Hippocampal formation (tissue), 2 donors: ENCODE results near the gene TMEM79.

ENCODE experiments used
- DNase-seq, 2 donors: peaks; one replicate each; lab custom pipeline; 2025; lab: John Stamatoyannopoulos, UW

Gene TMEM79

GRCh38 chr1:156284112-156284511 lies at the start of gene TMEM79:
Gene TMEM79 (plus strand): TSS chr1:156284325. CDS start chr1:156285227, 902 bp downstream.
- DNase-seq, result no peak

DNA sequence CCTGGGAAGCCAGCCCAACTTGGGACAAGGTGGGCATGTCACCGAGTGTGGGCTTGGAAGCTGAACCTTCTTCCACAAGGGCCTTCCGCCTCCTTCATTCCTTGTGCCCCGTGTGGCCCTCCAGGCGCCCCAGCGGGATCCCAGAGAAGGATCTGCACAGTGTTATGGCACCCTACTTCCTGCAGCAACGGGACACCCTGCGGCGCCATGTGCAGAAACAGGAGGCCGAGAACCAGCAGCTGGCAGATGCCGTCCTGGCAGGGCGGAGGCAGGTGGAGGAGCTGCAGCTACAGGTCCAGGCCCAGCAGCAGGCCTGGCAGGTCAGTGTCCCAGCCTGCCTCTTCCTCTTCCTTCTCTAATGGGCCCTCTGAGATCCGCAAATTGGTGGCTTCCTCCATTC lies 48.0 kb upstream of the TMEM79 start:
- no peak for DNase-seq

- no peak for DNase-seq
Observed at GRCh38 chr1:156238248-156238647, 45.9 kb upstream of the TMEM79 start.

DNA sequence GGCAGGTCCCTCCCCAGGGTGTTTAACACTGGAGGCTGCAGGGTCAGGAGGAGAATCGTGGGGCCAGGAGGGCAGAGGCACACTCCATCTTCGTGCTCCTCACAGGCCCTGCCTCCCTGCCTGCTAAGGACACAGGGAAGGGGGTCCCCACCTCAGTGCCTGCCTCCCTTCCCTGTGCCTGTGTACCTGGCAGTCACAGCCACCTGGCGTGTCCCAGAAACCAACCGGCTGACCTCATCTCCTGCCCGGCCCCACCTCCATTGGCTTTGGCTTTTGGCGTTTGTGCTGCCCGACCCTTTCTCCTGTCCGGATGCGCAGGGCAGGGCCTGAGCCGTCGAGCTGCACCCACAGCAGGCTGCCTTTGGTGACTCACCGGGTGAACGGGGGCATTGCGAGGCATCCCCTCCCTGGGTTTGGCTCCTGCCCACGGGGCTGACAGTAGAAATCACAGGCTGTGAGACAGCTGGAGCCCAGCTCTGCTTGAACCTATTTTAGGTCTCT lies 42.8 kb upstream of the TMEM79 start:
- DNase-seq, result no peak

- DNase-seq, result no peak
Observed at GRCh38 chr1:156241926-156242325, 42.2 kb upstream of the TMEM79 start, which contains the start of gene BGLAP. Gene BGLAP (plus strand): TSS chr1:156242184. CDS start chr1:156242232, 48 bp downstream.

DNA sequence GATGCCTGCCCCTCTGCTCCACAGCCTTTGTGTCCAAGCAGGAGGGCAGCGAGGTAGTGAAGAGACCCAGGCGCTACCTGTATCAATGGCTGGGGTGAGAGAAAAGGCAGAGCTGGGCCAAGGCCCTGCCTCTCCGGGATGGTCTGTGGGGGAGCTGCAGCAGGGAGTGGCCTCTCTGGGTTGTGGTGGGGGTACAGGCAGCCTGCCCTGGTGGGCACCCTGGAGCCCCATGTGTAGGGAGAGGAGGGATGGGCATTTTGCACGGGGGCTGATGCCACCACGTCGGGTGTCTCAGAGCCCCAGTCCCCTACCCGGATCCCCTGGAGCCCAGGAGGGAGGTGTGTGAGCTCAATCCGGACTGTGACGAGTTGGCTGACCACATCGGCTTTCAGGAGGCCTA lies 41.4 kb upstream of the TMEM79 start:
- no peak for DNase-seq

GRCh38 chr1:156244126-156244525 lies 40.0 kb upstream of the TMEM79 start:
- DNase-seq, result no peak

DNA sequence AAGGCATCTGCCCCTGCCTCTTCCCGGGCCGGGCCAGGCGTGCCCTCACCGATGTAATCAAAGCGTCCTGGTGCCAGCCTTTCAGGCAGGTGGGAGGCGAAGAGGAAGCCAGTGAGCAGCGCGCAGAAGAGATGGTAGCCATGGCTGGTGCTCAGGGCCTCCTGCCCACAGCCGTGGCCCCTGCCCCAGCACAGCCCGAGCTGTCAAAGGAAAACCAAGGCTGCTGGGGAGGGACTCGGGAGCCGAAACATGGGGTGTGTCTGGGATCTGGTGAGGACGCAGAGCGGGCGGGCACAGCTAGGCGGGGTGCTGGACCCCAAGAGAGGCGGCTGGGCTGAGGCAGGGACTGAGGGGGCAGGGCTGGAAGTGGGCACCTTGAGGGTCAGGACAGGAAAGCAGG lies 39.4 kb upstream of the TMEM79 start:
- no peak for DNase-seq

- DNase-seq, result no peak
Observed at GRCh38 chr1:156245451-156246232, 38.5 kb upstream of the TMEM79 start.

GRCh38 chr1:156246241-156246780 lies 37.8 kb upstream of the TMEM79 start:
- no peak for DNase-seq

- DNase-seq, result no peak
Observed at GRCh38 chr1:156246781-156247459, 37.2 kb upstream of the TMEM79 start.

GRCh38 chr1:156247460-156248322 lies 36.4 kb upstream of the TMEM79 start, which contains the start of gene PAQR6:
Gene PAQR6 (minus strand): TSS chr1:156248056. CDS start chr1:156246731, 1,325 bp downstream.
- DNase-seq, result peak; percentile 94 to 97

DNA sequence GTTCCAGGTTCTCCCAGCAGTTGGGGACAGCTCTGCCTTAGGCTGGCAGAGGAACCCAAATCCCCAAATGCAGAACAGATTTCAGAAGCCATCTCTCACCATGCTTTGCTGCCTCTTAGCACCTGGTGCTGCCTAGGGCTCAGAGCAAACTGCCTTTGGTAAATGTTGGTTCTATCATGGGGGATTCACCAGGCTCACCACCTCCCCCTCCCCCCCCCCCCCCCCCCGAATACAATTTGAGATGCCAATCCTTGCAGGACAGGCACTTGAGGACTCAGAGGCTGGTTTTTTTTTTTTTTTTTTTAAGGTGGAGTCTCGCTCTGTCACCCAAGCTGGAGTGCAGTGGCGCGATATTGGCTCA lies 35.8 kb upstream of the TMEM79 start:
- no peak for DNase-seq

DNA sequence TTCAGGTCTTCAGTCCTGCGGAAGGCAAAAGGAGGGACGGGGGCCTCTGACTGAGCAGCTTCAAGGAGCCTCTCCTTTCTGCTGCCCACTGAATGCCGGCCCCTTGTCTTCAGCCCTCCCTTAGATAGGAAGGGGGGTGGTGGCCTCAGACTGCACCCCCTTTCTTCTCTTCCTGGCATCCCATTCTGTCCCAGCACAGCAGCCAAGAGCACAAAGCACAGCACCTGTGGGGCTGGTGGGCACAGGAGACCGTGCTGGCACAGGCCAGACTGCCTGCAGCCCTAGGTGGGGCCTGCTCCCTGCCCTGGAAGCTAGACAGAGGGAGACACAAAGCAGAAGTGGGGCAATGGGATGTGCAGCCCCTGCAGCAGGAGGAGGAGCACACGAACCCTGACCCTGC lies 34.5 kb upstream of the TMEM79 start:
- DNase-seq, result no peak

DNA sequence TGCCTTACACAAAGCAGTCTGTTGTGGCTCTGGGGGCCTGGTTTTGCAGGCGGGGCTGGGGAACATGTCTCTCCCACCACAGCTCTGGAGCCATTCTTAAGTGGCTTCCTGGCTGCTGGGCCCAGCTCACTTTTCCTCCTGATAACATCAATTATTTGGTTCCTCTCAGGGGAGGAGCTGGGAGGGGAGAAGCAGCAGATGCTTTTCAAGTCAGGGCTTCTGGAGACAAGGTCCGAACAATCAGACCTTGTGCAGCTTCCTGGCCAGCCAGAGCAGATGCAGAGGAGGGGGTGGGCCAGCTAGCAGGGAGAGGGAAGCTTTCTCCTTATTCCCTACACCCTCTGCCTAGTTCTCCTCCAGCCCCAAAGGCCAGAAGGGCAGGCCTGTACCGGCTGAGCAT lies 32.6 kb upstream of the TMEM79 start:
- no peak for DNase-seq

DNA sequence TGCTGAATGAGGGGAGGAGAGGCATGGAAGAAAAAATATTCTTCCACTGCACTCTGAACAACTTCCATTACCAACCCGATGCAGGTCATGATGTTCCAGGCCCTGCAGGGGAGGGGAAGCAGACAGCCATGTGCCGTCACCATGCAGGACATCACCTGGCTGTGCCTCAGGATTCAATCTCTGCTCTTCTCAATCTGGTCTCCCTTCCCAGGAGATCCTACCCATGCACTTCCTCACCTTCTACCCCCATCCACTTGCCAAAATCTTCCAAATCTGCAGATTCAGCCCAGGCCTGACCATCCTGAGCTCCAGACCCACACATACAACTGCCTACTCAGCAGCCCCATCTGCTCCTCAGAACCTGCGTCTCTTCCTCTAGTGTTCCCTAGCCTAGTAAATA lies 30.5 kb upstream of the TMEM79 start:
- no peak for DNase-seq

GRCh38 chr1:156257711-156258110 lies 26.4 kb upstream of the TMEM79 start:
- DNase-seq, result no peak

DNA sequence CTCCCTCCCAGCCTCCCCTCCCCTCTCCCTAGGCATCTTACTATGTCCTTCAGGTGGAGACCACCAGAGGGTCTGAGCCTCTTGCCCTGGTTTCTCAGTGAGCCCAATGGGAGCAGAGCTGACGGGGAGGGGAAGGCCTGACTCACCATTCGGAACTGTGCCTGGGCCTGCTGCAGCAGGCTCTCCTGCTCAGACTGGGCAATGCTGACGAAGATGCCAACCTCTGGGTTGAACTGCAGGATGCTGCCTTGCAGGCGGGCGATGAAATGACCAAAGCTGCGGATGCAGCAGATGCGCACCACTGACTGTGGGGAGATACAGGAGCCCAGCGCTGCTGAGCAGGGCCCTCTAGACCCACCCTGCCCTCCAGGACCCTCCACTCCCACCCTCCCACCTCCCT lies 25.3 kb upstream of the TMEM79 start:
- DNase-seq, result no peak

DNA sequence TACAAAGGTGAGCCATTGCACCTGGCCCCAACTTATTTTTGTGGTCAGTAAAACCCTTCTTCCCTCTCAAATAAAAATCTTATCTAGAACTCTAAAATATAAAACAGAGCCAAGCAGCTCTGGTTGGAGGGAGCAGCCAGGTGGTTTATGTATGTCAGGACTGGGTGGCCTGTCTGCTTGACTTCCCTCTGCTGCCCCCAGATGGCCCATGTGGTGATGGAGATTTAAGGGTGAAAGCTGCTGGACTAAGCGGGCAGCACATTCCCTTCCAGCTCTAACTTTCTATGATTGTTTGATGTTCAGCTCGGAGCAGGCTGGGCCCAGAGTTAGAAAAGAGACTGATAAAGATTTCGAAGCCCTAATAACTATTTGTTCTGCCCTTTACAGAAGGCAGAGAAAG lies 24.3 kb upstream of the TMEM79 start:
- DNase-seq, result peak; percentile 33 to 38

DNA sequence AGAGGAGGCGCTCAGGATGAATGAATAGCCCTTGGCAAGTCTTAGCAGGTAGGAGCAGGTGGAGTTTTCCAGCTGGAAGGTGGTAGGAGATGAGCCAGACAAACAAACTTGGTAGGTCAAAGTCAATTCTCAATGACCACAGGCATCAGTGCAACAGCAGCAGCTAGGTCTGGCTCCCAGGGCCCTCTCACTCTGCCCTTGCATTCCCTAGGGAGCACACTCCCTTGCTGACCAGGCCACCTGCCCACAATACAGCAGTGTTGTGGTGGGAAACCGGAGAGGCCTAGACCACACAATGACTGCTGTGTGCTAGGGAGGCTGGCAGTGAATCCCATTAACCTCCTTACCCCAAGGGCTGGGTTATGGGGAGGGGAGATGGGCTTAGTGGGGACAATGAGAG lies 23.2 kb upstream of the TMEM79 start:
- DNase-seq, result peak in 1 of 2 donors; percentile 29

DNA sequence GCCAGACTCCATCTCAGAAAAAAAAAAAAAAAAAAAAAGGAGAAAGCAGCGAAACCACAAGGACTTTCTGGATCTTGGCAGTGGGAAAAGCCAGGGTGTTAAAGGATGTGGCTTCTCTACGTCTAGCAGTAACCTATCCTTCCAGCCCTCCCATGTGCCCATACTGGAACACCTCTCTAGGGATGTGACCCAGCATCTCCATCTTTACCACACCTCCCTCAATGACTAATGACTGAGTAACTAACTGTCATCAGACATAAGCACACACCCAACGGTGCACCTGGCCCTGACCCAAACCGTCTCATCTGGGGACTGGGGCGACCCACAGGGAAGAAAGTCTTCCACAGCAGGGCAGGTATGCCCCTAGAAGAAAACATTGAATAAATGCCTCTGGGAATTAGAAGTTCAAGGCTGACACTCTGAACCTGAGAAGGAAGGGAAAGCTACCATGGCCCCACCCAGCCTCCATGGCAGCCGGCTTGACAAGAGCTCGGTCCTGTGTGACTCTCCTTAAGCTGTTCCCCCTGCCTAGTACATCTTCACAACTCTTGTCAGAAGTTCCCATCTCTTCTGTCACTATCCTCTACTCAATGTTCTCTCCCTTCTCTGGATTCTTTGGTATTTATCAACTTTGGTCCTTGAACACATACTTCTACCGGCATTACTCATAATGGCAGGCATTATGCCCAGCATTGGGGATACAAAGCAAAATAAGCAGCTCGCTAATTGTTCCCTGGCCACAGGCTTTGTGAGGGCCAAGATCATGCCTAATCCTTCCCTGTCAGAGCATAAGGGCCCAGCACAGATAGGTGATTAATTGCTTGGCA lies 21.5 kb upstream of the TMEM79 start:
- no peak for DNase-seq
